ENCODE measurements around the gene GLCCI1.

DNA sequence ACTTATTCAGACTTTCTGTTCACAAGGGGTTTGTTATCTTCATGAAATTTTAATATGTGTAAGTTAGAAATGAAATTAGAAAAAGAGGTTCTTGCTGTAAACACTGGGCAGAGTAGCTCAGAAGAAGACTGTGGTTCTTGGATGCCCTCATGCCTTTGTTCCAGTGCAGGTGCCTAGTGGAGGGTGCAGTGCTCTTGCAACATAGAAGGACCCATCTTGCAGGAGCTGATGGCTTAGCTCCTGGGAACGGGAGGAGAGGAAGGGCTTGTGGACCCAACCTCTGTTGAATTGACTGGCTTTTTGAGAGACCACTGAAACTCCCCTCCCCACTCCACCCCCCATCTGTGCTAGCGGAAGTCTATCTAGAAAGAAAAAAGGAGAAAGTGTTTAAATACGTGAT lies 116.8 kb downstream of the GLCCI1 start:
- TF ChIP-seq, protein P1, sequence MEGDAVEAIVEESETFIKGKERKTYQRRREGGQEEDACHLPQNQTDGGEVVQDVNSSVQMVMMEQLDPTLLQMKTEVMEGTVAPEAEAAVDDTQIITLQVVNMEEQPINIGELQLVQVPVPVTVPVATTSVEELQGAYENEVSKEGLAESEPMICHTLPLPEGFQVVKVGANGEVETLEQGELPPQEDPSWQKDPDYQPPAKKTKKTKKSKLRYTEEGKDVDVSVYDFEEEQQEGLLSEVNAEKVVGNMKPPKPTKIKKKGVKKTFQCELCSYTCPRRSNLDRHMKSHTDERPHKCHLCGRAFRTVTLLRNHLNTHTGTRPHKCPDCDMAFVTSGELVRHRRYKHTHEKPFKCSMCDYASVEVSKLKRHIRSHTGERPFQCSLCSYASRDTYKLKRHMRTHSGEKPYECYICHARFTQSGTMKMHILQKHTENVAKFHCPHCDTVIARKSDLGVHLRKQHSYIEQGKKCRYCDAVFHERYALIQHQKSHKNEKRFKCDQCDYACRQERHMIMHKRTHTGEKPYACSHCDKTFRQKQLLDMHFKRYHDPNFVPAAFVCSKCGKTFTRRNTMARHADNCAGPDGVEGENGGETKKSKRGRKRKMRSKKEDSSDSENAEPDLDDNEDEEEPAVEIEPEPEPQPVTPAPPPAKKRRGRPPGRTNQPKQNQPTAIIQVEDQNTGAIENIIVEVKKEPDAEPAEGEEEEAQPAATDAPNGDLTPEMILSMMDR (IDR thresholded peaks at IDR 0.05 in 2 of 3, conservative IDR thresholded peaks at IDR 0.05 in 1 of 3; ENCODE audit: borderline replicate concordance in 1 of 3, insufficient read depth in 1 of 3, low read depth in 2 of 3, low read length in 2 of 3), result no peak
- TF ChIP-seq POLR2A (IDR thresholded peaks at IDR 0.05; ENCODE audit: borderline replicate concordance, extremely low read depth, insufficient read depth, insufficient read length) (no peak), TCF7L2 (IDR thresholded peaks at IDR 0.05; ENCODE audit: borderline replicate concordance, extremely low read depth, insufficient read depth, insufficient read length) (no peak), EZH2phosphoT487 (IDR thresholded peaks at IDR 0.05; ENCODE audit: borderline replicate concordance) (no peak), POLR2AphosphoS5 (IDR thresholded peaks at IDR 0.05; ENCODE audit: low read depth, low read length) (no peak), FOSL1 (IDR thresholded peaks at IDR 0.05; ENCODE audit: low read depth) (no peak), EZH2 (IDR thresholded peaks at IDR 0.05) (no peak)
- TF ChIP-seq, protein P2, sequence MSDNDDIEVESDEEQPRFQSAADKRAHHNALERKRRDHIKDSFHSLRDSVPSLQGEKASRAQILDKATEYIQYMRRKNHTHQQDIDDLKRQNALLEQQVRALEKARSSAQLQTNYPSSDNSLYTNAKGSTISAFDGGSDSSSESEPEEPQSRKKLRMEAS (IDR thresholded peaks at IDR 0.05), result no peak

All from HCT116 (cell line).